H1 (cell line): ENCODE results near the gene ADARB2.
A peak's percentile ranks its signal among the peaks of the same experiment; 100 is the strongest.

ENCODE experiments used
- ATF2 ChIP-seq: IDR thresholded peaks from 2 replicates; pipeline ENCODE4 v1.6.1; 2012; ENCODE audit warnings: low read length, inconsistent platforms
- CTCF ChIP-seq, 3 experiments: IDR thresholded peaks; 1 replicate in 2 of 3; 2 replicates in 1 of 3; pipeline versions ENCODE4 v1.5.1 to v1.6.1; 2011; ENCODE audit warnings: low read length in 3 of 3, mild to moderate bottlenecking in 3 of 3, inconsistent platforms in 2 of 3, low read depth in 1 of 3, moderate library complexity in 1 of 3; ENCODE audit not compliant: insufficient read depth in 1 of 3; ENCODE audit errors: control extremely low read depth in 1 of 3
- POLR2A ChIP-seq, 2 experiments: IDR thresholded peaks; 1 replicate in 1 of 2; 2 replicates in 1 of 2; pipeline ENCODE4 v1.6.1; 2011; ENCODE audit warnings: low read depth in 2 of 2, low read length in 2 of 2, mild to moderate bottlenecking in 2 of 2; ENCODE audit errors: control extremely low read depth in 1 of 2
- TAF1 ChIP-seq: IDR thresholded peaks from 2 replicates; pipeline ENCODE4 v1.6.1; 2011; ENCODE audit warnings: mild to moderate bottlenecking, low read depth, low read length
- TF ChIP-seq, protein P1 (sequence below): IDR thresholded peaks from 2 replicates; pipeline ENCODE4 v1.6.1; 2012; ENCODE audit warnings: inconsistent platforms

DNA sequence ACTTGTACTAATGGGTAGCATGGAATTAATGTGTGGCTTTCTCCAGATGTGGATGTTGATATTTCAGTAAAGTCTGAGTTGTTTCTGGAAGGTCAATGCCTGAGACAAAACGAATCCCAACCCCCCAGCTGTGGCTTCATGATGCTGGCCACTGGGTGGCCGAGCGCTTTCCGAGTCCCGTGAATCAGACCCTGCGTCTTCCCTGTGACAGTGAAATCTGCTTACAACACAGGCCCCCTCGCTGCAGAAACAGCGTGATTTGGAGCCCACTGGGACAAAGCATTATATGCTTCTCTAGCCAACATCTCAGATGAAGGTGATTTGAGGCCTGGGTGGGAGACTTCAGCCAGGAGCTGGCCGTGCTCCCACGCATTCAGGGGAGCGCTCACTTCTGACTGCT is 556.5 kb downstream of the ADARB2 start:
- TF ChIP-seq POLR2A (IDR thresholded peaks at IDR 0.05; ENCODE audit: control extremely low read depth in 1 of 2, low read depth in 2 of 2, low read length in 2 of 2), result no peak
- TF ChIP-seq CTCF (IDR thresholded peaks at IDR 0.05; ENCODE audit: control extremely low read depth in 1 of 3, insufficient read depth in 1 of 3, low read depth in 1 of 3, low read length in 3 of 3), result peak; percentile 18 to 51 (median 37); a peak in 2 of 4 replicates
- TF ChIP-seq, protein P1, sequence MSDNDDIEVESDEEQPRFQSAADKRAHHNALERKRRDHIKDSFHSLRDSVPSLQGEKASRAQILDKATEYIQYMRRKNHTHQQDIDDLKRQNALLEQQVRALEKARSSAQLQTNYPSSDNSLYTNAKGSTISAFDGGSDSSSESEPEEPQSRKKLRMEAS, result no peak
- no peak for TF ChIP-seq TAF1
- no peak for TF ChIP-seq ATF2
